K562 (cell line): ENCODE measurements around the gene GABPB1. TPM values are rescaled to one million over a fixed set of nuclear protein-coding genes. Genes with fewer than 3 reads are reported as not detected.
A peak's percentile ranks its signal among the peaks of the same experiment; 100 is the strongest.

Experiments used
- ARNT ChIP-seq, 2 experiments: fragments of 450-650 bp; IDR thresholded peaks; 2 replicates each; pipeline ENCODE4 v1.6.1; 2016; ENCODE audit warnings: mild to moderate bottlenecking in 1 of 2
- CTCF ChIP-seq, 3 experiments: IDR thresholded peaks in 2 of 3; conservative IDR thresholded peaks in 1 of 3; 2 replicates each; pipeline ENCODE4 v1.5.1; 2011 to 2012; ENCODE audit warnings: low read length in 3 of 3, mild to moderate bottlenecking in 3 of 3, control low read depth in 2 of 3, improper control_type of control experiment in 1 of 3, inconsistent platforms in 1 of 3, low read depth in 1 of 3, mixed read lengths in 1 of 3, moderate library complexity in 1 of 3; ENCODE audit not compliant: insufficient read depth in 2 of 3
- E2F6 ChIP-seq, 2 experiments: IDR thresholded peaks; 2 replicates each; pipeline ENCODE4 v1.6.1; 2011; ENCODE audit warnings: borderline replicate concordance in 1 of 2, control low read depth in 1 of 2, low read depth in 1 of 2, low read length in 1 of 2, mild to moderate bottlenecking in 1 of 2, mixed read lengths in 1 of 2, moderate library complexity in 1 of 2; ENCODE audit not compliant: insufficient read depth in 1 of 2, insufficient read length in 1 of 2, poor library complexity in 1 of 2, severe bottlenecking in 1 of 2; ENCODE audit errors: extremely low read depth in 1 of 2
- GATAD2A ChIP-seq: fragments of 450-650 bp; IDR thresholded peaks from 2 replicates; pipeline ENCODE4 v1.6.1; 2017
- HDAC3 ChIP-seq: fragments of 450-650 bp; IDR thresholded peaks from 2 replicates; pipeline ENCODE4 v1.6.1; 2018; ENCODE audit warnings: borderline replicate concordance, mild to moderate bottlenecking, moderate library complexity; ENCODE audit not compliant: partially characterized antibody
- KLF6 ChIP-seq: fragments of 250-450 bp; sonication (Bioruptor Pico); IDR thresholded peaks from 2 replicates; pipeline ENCODE4 v1.4.0; 2020; ENCODE audit warnings: mild to moderate bottlenecking, moderate library complexity, borderline replicate concordance
- MAFG ChIP-seq: fragments of 450-650 bp; conservative IDR thresholded peaks from 2 replicates; pipeline ENCODE4 v1.6.1; 2016; ENCODE audit warnings: missing genetic modification characterization, missing compliant biosample characterization
- MEF2D ChIP-seq: conservative IDR thresholded peaks from 2 replicates; pipeline ENCODE4 v1.6.1; 2016; ENCODE audit warnings: low read depth, missing genetic modification characterization, missing compliant biosample characterization
- NCOA2 ChIP-seq, 2 experiments: fragments of 450-650 bp; IDR thresholded peaks; 2 replicates each; pipeline ENCODE4 v1.6.1; 2018; ENCODE audit warnings: mild to moderate bottlenecking in 2 of 2, moderate library complexity in 1 of 2; ENCODE audit not compliant: partially characterized antibody in 2 of 2
- NFRKB ChIP-seq: fragments of 450-650 bp; IDR thresholded peaks from 2 replicates; pipeline ENCODE4 v1.6.1; 2016; ENCODE audit warnings: low read depth
- RNF2 ChIP-seq: sonication (generic); IDR thresholded peaks from 2 replicates; pipeline ENCODE4 v1.6.1; 2016
- SMARCA4 ChIP-seq: fragments of 450-650 bp; IDR thresholded peaks from 2 replicates; pipeline ENCODE4 v1.6.1; 2016
- TRIM24 ChIP-seq, 2 experiments: fragments of 450-650 bp; IDR thresholded peaks; 2 replicates each; pipeline ENCODE4 v1.6.1; 2016
- TRIM28 ChIP-seq: fragments of 450-650 bp; IDR thresholded peaks from 2 replicates; pipeline ENCODE4 v1.6.1; 2017
- U2AF1 ChIP-seq: fragments of 200-400 bp; formaldehyde crosslinking; optimal IDR thresholded peaks from 2 replicates; pipeline ENCODE3; 2017; ENCODE audit warnings: mild to moderate bottlenecking, low read depth, low read length, moderate library complexity
- ZBTB7A ChIP-seq: IDR thresholded peaks from 2 replicates; pipeline ENCODE4 v1.6.1; 2011; ENCODE audit warnings: low read depth, mild to moderate bottlenecking, low read length, moderate library complexity, borderline replicate concordance; ENCODE audit not compliant: control insufficient read depth
- ZNF23 ChIP-seq: fragments of 250-450 bp; sonication (Bioruptor Pico); IDR thresholded peaks from 2 replicates; pipeline ENCODE4 v1.4.0; 2020; ENCODE audit warnings: mild to moderate bottlenecking
- polyA plus RNA-seq, 8 experiments: library from polyadenylated mRNA; depleted of rRNA in 4 of 8; stranded (reverse) in 5 of 8; unstranded in 3 of 8; fragments of >200 nt; fragmentation: Nextera tagmentation in 2 of 8; fragmentation: Illumina TruSeq in 1 of 8; extraction: Ambion mirVana in 2 of 8; extraction: Trizol in 1 of 8; gene quantifications; 2 replicates each; pipeline versions ENCODE4 v1.2.1 to v1.2.3, GENCODE V29; 2011 to 2014; ENCODE audit warnings: inconsistent platforms in 1 of 8, missing spikeins in 1 of 8
- total RNA-seq, 7 experiments: library from RNA; depleted of rRNA in 6 of 7; stranded (reverse); fragments of >200 nt in 6 of 7; fragmentation: Illumina TruSeq in 2 of 7; extraction: Trizol in 2 of 7; gene quantifications; 2 replicates each; pipeline versions ENCODE4 v1.2.1 to v1.2.3, GENCODE V29; 2011 to 2021; ENCODE audit warnings: low replicate concordance in 1 of 7
- TF ChIP-seq, protein P1 (sequence below): fragments of 450-650 bp; IDR thresholded peaks from 2 replicates; pipeline ENCODE4 v1.6.1; 2014; ENCODE audit warnings: low read depth, mild to moderate bottlenecking, moderate library complexity, borderline replicate concordance
- TF ChIP-seq, protein P2 (sequence below): fragments of 450-650 bp; IDR thresholded peaks from 2 replicates; pipeline ENCODE4 v1.6.1; 2017; ENCODE audit warnings: antibody characterized with exemption, mild to moderate bottlenecking

The GABPB1 gene
- total and polyA plus RNA-seq, 9 of the 15 experiments (the other 6 are each of a cell fraction or from before 2014, with no cell fraction given): 11.8 to 42.3 (median 33.2) TPM

DNA sequence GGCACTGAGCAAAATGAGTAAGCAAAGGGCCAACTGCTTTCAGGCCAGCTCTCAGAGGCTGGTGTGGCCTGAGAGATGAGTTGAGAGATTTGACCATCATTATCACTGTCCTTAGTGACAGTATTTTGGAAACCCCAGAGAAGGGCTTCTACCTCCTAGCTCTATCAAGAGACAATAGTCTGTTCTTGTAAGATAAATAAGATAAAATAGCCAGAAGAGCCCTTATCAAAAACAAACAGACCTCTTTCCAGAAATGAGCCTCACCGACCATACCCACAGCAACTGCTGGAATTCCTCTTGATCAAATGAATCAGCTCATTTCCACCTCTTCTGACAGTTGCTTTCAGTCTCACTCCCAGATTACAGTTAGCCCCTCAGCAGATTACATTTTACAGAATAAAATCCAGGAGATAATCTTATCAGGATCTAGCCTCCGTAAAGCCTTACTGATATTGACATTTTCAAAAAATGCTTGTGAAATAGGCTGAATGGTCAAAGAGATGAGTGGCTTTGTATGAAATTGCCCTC is 94.0 kb downstream of the GABPB1 start (continued):
- TF ChIP-seq, protein P1, sequence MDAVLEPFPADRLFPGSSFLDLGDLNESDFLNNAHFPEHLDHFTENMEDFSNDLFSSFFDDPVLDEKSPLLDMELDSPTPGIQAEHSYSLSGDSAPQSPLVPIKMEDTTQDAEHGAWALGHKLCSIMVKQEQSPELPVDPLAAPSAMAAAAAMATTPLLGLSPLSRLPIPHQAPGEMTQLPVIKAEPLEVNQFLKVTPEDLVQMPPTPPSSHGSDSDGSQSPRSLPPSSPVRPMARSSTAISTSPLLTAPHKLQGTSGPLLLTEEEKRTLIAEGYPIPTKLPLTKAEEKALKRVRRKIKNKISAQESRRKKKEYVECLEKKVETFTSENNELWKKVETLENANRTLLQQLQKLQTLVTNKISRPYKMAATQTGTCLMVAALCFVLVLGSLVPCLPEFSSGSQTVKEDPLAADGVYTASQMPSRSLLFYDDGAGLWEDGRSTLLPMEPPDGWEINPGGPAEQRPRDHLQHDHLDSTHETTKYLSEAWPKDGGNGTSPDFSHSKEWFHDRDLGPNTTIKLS: peak; percentile 27; the same call in 1 of the 2 replicates
- TF ChIP-seq KLF6 (CRISPR knock-in tag): no peak
- TF ChIP-seq NCOA2 (IDR thresholded peaks at IDR 0.05; ENCODE audit: partially characterized antibody in 2 of 2): peak; percentile 20 to 76
- peak; percentile 87 for TF ChIP-seq GATAD2A
- 0 out of 6 replicates have a peak, but pooled peaks of 1 of the 3 experiments have one; percentile 3 for TF ChIP-seq CTCF (IDR thresholded peaks at IDR 0.05 in 2 of 3, conservative IDR thresholded peaks at IDR 0.05 in 1 of 3; ENCODE audit: insufficient read depth in 2 of 3, low read depth in 1 of 3, low read length in 3 of 3)
- TF ChIP-seq, protein P2, sequence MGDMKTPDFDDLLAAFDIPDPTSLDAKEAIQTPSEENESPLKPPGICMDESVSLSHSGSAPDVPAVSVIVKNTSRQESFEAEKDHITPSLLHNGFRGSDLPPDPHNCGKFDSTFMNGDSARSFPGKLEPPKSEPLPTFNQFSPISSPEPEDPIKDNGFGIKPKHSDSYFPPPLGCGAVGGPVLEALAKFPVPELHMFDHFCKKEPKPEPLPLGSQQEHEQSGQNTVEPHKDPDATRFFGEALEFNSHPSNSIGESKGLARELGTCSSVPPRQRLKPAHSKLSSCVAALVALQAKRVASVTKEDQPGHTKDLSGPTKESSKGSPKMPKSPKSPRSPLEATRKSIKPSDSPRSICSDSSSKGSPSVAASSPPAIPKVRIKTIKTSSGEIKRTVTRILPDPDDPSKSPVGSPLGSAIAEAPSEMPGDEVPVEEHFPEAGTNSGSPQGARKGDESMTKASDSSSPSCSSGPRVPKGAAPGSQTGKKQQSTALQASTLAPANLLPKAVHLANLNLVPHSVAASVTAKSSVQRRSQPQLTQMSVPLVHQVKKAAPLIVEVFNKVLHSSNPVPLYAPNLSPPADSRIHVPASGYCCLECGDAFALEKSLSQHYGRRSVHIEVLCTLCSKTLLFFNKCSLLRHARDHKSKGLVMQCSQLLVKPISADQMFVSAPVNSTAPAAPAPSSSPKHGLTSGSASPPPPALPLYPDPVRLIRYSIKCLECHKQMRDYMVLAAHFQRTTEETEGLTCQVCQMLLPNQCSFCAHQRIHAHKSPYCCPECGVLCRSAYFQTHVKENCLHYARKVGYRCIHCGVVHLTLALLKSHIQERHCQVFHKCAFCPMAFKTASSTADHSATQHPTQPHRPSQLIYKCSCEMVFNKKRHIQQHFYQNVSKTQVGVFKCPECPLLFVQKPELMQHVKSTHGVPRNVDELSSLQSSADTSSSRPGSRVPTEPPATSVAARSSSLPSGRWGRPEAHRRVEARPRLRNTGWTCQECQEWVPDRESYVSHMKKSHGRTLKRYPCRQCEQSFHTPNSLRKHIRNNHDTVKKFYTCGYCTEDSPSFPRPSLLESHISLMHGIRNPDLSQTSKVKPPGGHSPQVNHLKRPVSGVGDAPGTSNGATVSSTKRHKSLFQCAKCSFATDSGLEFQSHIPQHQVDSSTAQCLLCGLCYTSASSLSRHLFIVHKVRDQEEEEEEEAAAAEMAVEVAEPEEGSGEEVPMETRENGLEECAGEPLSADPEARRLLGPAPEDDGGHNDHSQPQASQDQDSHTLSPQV: no peak; the same call in 1 of the 2 replicates
- peak; percentile 33 to 90; a peak in 3 of 4 replicates for TF ChIP-seq ARNT (IDR thresholded peaks at IDR 0.05)
- TF ChIP-seq U2AF1: no peak
- peak; percentile 43; the same call in 1 of the 2 replicates for TF ChIP-seq MEF2D
- 0 out of 2 replicates have a peak, but pooled peaks have one; percentile 2 for TF ChIP-seq ZNF23 (CRISPR knock-in tag)
- TF ChIP-seq SMARCA4: peak; percentile 97
- TF ChIP-seq TRIM28: no peak
- TF ChIP-seq HDAC3: peak; percentile 66
- peak; percentile 40; the same call in 1 of the 2 replicates for TF ChIP-seq ZBTB7A
- TF ChIP-seq RNF2: peak; percentile 58; the same call in 1 of the 2 replicates
- TF ChIP-seq NFRKB: 0 out of 2 replicates have a peak, but pooled peaks have one; percentile 7
- peak; percentile 82 for TF ChIP-seq MAFG
- TF ChIP-seq E2F6 (IDR thresholded peaks at IDR 0.05; ENCODE audit: borderline replicate concordance in 1 of 2, extremely low read depth in 1 of 2, insufficient read depth in 1 of 2, insufficient read length in 1 of 2, low read depth in 1 of 2, low read length in 1 of 2, poor library complexity in 1 of 2, severe bottlenecking in 1 of 2): no peak
- peak; percentile 79 to 85 for TF ChIP-seq TRIM24 (IDR thresholded peaks at IDR 0.05)
